ENCODE measurements around the gene NDUFA8. TPM values are rescaled to one million over a fixed set of nuclear protein-coding genes. Genes with fewer than 3 reads are reported as not detected.
A peak's percentile ranks its signal among the peaks of the same experiment; 100 is the strongest.

Gene NDUFA8
- total and polyA plus RNA-seq, 2 experiments from 2014 or later: 36.6 to 144 TPM

DNA sequence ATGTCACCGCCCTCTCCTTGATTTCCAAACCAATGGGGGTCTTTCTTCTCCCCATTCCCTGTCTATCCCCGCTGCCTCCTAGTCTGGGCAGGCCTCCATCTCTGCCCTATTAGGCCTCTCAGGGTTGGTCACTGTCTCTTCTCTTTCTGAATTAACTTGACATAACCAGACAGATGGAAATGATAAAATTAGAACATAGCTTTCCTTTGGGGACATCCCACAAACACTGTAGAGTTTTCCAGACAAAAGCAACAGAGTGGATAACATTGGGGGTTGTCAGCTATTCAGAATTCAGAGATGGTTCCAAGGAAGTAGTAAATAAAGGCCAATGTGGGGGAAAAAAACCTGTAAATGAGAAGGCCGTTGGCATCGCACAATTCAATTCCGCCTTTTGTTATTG, 44.5 kb upstream of the NDUFA8 start:
- Mint-ChIP-seq H3K4me3 (0 out of 3 replicates have a peak overlapping the region, but pooled peaks have one; percentile 8), H3K36me3 (ENCODE audit: low read depth) (no peaks in the 10 kb centered on the region; the same call in 2 of the 3 replicates), H3K4me1 (peaks cover 17% of the 10 kb centered on the region), H3K27ac (no peak overlapping the region), H3K9me3 (no peaks in the 10 kb centered on the region), H3K27me3 (ENCODE audit: insufficient read depth, low read depth, poor library complexity) (peaks cover 4% of the 10 kb centered on the region)
- H3K4me1 ChIP-seq (ENCODE audit: insufficient read depth): peaks cover 13% of the 10 kb centered on the region
- H3F3A ChIP-seq (replicated peaks; ENCODE audit: low read depth): no peaks in the 10 kb centered on the region
- H2AFZ ChIP-seq: 0 out of 2 replicates have a peak overlapping the region, but pooled peaks have one; percentile 1
- H3K9me2 ChIP-seq (ENCODE audit: insufficient read depth): 0 out of 2 replicates have a peak, but pooled peaks cover 5% of the 10 kb centered on the region
- H3K27me3 ChIP-seq (ENCODE audit: insufficient read depth): no peaks in the 10 kb centered on the region
- H3K36me3 ChIP-seq (ENCODE audit: insufficient read depth): no peaks in the 10 kb centered on the region
- no peak for TF ChIP-seq JUNB (IDR thresholded peaks at IDR 0.05; ENCODE audit: unreplicated experiment)
- TF ChIP-seq EZH2 (IDR thresholded peaks at IDR 0.05; ENCODE audit: low read depth, unreplicated experiment): no peak
- TF ChIP-seq, protein P1, sequence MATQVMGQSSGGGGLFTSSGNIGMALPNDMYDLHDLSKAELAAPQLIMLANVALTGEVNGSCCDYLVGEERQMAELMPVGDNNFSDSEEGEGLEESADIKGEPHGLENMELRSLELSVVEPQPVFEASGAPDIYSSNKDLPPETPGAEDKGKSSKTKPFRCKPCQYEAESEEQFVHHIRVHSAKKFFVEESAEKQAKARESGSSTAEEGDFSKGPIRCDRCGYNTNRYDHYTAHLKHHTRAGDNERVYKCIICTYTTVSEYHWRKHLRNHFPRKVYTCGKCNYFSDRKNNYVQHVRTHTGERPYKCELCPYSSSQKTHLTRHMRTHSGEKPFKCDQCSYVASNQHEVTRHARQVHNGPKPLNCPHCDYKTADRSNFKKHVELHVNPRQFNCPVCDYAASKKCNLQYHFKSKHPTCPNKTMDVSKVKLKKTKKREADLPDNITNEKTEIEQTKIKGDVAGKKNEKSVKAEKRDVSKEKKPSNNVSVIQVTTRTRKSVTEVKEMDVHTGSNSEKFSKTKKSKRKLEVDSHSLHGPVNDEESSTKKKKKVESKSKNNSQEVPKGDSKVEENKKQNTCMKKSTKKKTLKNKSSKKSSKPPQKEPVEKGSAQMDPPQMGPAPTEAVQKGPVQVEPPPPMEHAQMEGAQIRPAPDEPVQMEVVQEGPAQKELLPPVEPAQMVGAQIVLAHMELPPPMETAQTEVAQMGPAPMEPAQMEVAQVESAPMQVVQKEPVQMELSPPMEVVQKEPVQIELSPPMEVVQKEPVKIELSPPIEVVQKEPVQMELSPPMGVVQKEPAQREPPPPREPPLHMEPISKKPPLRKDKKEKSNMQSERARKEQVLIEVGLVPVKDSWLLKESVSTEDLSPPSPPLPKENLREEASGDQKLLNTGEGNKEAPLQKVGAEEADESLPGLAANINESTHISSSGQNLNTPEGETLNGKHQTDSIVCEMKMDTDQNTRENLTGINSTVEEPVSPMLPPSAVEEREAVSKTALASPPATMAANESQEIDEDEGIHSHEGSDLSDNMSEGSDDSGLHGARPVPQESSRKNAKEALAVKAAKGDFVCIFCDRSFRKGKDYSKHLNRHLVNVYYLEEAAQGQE (IDR thresholded peaks at IDR 0.05; ENCODE audit: unreplicated experiment): no peak
- TF ChIP-seq, protein P2, sequence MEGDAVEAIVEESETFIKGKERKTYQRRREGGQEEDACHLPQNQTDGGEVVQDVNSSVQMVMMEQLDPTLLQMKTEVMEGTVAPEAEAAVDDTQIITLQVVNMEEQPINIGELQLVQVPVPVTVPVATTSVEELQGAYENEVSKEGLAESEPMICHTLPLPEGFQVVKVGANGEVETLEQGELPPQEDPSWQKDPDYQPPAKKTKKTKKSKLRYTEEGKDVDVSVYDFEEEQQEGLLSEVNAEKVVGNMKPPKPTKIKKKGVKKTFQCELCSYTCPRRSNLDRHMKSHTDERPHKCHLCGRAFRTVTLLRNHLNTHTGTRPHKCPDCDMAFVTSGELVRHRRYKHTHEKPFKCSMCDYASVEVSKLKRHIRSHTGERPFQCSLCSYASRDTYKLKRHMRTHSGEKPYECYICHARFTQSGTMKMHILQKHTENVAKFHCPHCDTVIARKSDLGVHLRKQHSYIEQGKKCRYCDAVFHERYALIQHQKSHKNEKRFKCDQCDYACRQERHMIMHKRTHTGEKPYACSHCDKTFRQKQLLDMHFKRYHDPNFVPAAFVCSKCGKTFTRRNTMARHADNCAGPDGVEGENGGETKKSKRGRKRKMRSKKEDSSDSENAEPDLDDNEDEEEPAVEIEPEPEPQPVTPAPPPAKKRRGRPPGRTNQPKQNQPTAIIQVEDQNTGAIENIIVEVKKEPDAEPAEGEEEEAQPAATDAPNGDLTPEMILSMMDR (conservative IDR thresholded peaks at IDR 0.05; ENCODE audit: low read depth in 2 of 2): no peak
- TF ChIP-seq, protein P3, sequence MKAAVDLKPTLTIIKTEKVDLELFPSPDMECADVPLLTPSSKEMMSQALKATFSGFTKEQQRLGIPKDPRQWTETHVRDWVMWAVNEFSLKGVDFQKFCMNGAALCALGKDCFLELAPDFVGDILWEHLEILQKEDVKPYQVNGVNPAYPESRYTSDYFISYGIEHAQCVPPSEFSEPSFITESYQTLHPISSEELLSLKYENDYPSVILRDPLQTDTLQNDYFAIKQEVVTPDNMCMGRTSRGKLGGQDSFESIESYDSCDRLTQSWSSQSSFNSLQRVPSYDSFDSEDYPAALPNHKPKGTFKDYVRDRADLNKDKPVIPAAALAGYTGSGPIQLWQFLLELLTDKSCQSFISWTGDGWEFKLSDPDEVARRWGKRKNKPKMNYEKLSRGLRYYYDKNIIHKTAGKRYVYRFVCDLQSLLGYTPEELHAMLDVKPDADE (IDR thresholded peaks at IDR 0.05): no peak
- DNase-seq (ENCODE audit: low spot score) (no peak), ATAC-seq (no peak)
- H4K20me1 ChIP-seq (replicated peaks; ENCODE audit: insufficient read depth): no peaks in the 10 kb centered on the region
- peak overlapping the region; percentile 46 for H3K4me2 ChIP-seq
- peak overlapping the region; percentile 24; the same call in 1 of the 2 replicates for H3K27ac ChIP-seq (ENCODE audit: low read depth)
- H3K79me2 ChIP-seq (replicated peaks; ENCODE audit: insufficient read depth): no peaks in the 10 kb centered on the region
- no peak overlapping the region for H3K4me3 ChIP-seq

DNA sequence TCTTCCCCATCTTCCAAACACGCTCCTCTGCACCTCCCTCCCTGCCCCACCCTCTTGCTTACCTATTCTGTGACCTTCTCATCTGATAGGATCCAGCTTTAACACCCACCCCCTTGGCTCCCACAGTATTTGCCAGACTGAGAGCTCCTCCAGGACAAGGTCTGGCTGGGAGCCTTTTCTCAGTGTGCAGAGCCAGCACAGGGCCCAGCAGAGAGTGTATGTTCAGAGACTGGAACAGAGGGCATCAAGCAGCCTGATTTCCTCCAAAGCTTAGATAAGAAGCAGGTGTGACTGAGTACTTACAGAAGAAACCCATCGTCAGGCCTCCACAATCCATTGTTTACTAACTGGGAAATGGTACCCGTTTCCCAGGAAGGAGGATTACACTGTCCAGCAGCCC, 42.5 kb upstream of the NDUFA8 start:
- Mint-ChIP-seq H3K9me3 (no peaks in the 10 kb centered on the region; the same call in 2 of the 3 replicates), H3K27ac (no peak overlapping the region), H3K36me3 (ENCODE audit: low read depth) (no peaks in the 10 kb centered on the region), H3K4me3 (no peak overlapping the region), H3K27me3 (ENCODE audit: insufficient read depth, low read depth, poor library complexity) (peaks cover 8% of the 10 kb centered on the region), H3K4me1 (peaks cover 19% of the 10 kb centered on the region)
- no peak overlapping the region for H3K4me3 ChIP-seq
- ATAC-seq (no peak), DNase-seq (ENCODE audit: low spot score) (no peak)
- no peak overlapping the region for H2AFZ ChIP-seq
- H3K27me3 ChIP-seq (ENCODE audit: insufficient read depth): no peaks in the 10 kb centered on the region
- H3K27ac ChIP-seq (ENCODE audit: low read depth): no peak overlapping the region
- no peak for TF ChIP-seq EZH2phosphoT487 (IDR thresholded peaks at IDR 0.05; ENCODE audit: unreplicated experiment)
- TF ChIP-seq ZNF331 (CRISPR knock-in tag; IDR thresholded peaks at IDR 0.05; ENCODE audit: low read depth): no peak
- no peak for TF ChIP-seq STAT1 (IDR thresholded peaks at IDR 0.05; ENCODE audit: unreplicated experiment)
- TF ChIP-seq, protein P2 (conservative IDR thresholded peaks at IDR 0.05; ENCODE audit: low read depth in 2 of 2): no peak
- TF ChIP-seq, protein P3 (IDR thresholded peaks at IDR 0.05): no peak
- no peak for TF ChIP-seq EZH2 (IDR thresholded peaks at IDR 0.05; ENCODE audit: low read depth, unreplicated experiment)
- peaks cover 13% of the 10 kb centered on the region for H3K4me1 ChIP-seq (ENCODE audit: insufficient read depth)
- no peaks in the 10 kb centered on the region for H4K20me1 ChIP-seq (replicated peaks; ENCODE audit: insufficient read depth)
- H3K79me2 ChIP-seq (replicated peaks; ENCODE audit: insufficient read depth): no peaks in the 10 kb centered on the region
- 0 out of 2 replicates have a peak, but pooled peaks cover 5% of the 10 kb centered on the region for H3K9me2 ChIP-seq (ENCODE audit: insufficient read depth)
- no peaks in the 10 kb centered on the region for H3K36me3 ChIP-seq (ENCODE audit: insufficient read depth)
- H3F3A ChIP-seq (replicated peaks; ENCODE audit: low read depth): no peaks in the 10 kb centered on the region
- H3K4me2 ChIP-seq: no peak overlapping the region

All from GM23338 (cell line).